ENCODE data around the gene RAB9A.

The RAB9A gene

DNA sequence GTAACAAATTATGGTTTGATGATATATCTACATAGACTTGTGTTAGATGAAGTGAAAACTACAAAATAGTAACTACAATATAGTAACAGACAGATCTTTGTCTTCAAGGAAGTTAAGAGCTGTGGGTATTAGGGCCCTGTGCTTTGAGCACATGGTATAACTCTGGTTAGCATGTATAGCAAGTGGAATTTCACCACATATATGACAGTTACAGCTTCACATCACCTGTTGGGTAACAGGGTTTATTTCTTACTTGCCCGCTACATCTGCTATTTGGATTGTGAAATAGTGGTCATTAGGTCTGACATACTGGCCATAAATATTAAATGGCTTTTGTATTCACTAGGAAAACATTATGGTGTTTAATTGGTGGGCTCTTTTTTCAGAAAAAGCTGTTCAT, 65.8 kb downstream of the RAB9A start:
- no peaks in the 10 kb centered on the region for H3K27me3 ChIP-seq (ENCODE audit: control insufficient read depth, insufficient read depth, low read length)
- H3K4me1 ChIP-seq (ENCODE audit: control insufficient read depth, low read depth, low read length): no peaks in the 10 kb centered on the region
- H3K9me3 ChIP-seq (ENCODE audit: control insufficient read depth, low read depth, low read length): no peaks in the 10 kb centered on the region
- H3K9ac ChIP-seq (ENCODE audit: low read length): no peak overlapping the region
- no peak overlapping the region for H3K4me3 ChIP-seq (ENCODE audit: low read length)
- no peak overlapping the region for H3K27ac ChIP-seq (ENCODE audit: low read length)
- H3K36me3 ChIP-seq (ENCODE audit: control insufficient read depth, low read depth, low read length): peaks cover 79% of the 10 kb centered on the region

DNA sequence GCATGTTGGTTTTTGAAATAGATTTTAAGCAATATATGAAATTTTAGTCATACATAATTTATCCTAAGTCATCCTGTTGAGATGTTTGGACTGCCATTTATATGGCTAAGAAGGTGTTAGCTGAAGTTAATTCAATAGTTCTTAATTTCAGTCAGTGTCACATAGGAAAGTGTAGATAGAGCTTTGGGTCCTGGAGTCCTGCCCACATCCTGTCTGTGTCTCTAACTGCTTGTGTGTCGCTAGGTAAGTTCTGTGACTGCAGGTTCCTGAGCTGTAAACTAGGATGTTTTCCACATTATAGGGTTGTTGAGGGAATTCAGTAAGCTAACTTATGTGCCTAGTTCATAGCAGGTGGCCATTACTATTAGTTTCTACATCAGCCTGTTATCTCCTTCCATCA, 66.3 kb downstream of the RAB9A start:
- Histone ChIP-seq H3K27ac (ENCODE audit: low read length) (no peak overlapping the region), H3K9ac (ENCODE audit: low read length) (no peak overlapping the region), H3K4me1 (ENCODE audit: control insufficient read depth, low read depth, low read length) (peaks cover 4% of the 10 kb centered on the region), H3K36me3 (ENCODE audit: control insufficient read depth, low read depth, low read length) (peaks cover 81% of the 10 kb centered on the region), H3K4me3 (ENCODE audit: low read length) (no peak overlapping the region), H3K9me3 (ENCODE audit: control insufficient read depth, low read depth, low read length) (no peaks in the 10 kb centered on the region), H3K27me3 (ENCODE audit: control insufficient read depth, insufficient read depth, low read length) (no peaks in the 10 kb centered on the region)

DNA sequence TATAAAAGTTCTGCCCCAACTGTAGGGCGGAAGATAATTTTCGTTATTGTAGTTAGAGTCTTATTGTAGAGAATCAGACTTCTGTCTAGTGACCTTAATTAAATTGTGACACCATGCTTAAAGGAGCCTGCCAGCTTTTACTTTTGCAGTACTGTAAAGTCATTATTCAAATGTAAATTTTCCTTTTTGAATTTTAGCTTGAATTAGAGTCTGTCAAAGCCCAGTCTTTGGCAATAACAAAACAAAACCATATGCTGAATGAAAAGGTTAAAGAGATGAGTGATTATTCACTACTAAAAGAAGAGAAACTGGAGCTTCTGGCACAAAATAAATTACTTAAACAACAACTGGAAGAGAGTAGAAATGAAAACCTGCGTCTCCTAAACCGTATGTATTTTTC, 67.5 kb downstream of the RAB9A start:
- Histone ChIP-seq H3K4me1 (ENCODE audit: control insufficient read depth, low read depth, low read length) (peaks cover 15% of the 10 kb centered on the region), H3K4me3 (ENCODE audit: low read length) (no peak overlapping the region), H3K36me3 (ENCODE audit: control insufficient read depth, low read depth, low read length) (peaks cover 77% of the 10 kb centered on the region), H3K27ac (ENCODE audit: low read length) (no peak overlapping the region), H3K27me3 (ENCODE audit: control insufficient read depth, insufficient read depth, low read length) (no peaks in the 10 kb centered on the region), H3K9me3 (ENCODE audit: control insufficient read depth, low read depth, low read length) (no peaks in the 10 kb centered on the region), H3K9ac (ENCODE audit: low read length) (no peak overlapping the region)

DNA sequence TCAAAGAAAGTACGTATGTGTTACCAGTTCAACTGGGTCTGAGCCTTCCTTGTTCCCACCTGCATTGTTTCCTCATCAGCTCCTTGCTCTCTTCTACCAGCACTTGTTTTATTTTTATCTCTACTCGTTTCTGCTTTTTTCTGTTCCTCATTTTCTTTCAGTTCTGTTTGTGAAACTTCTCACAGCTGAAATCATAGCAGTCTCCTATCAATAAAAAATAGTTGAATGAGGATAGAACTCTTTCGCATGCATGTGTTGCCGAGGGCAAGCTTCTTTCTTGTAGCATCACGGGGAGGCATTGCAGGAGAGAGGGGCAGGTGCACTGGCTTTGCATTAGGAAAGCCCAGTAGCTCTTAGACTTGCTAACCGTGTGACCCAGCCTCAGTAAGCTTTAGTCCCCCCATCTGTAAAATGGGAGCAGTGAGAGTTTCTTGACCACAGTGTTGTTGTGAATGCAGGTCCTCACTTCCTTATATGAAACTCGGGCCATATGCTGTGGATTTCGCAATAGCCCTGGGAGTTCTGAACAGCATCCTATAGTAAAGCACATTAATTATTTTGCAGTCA, 70.3 kb downstream of the RAB9A start:
- peaks cover 40% of the 10 kb centered on the region for H3K4me1 ChIP-seq (ENCODE audit: control insufficient read depth, low read depth, low read length)
- H3K4me3 ChIP-seq (ENCODE audit: low read length): no peak overlapping the region
- H3K36me3 ChIP-seq (ENCODE audit: control insufficient read depth, low read depth, low read length): peaks cover 64% of the 10 kb centered on the region
- H3K27ac ChIP-seq (ENCODE audit: low read length): no peak overlapping the region
- H3K9me3 ChIP-seq (ENCODE audit: control insufficient read depth, low read depth, low read length): no peaks in the 10 kb centered on the region
- no peaks in the 10 kb centered on the region for H3K27me3 ChIP-seq (ENCODE audit: control insufficient read depth, insufficient read depth, low read length)
- no peak overlapping the region for H3K9ac ChIP-seq (ENCODE audit: low read length)
